ENCODE measurements around the gene THEM4.
"Not testable (repeated sequence)": the region's sequence is repeated elsewhere in the genome, so short reads cannot be mapped to it uniquely, and the experiment has no call there.

The THEM4 gene

DNA sequence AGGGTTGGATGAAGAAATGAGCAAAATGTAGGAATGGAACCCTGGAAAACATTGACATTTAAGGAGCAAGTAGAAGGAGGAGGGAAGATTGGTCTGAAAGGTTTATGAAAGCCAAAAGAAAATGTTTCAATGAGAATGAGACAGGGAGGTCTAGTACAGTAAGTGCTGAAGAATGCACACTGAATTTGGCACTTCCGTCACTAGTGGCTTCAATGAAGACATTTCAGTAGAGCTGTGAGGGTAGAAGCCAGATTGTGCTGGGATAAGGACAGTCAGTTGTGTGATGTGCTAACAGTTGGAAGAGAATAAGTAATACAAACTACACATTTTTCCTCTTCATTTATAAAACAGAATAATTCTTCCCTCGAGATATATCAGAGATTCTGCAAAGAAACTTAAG, 17.1 kb downstream of the THEM4 start:
- DNase-seq: no peak

DNA sequence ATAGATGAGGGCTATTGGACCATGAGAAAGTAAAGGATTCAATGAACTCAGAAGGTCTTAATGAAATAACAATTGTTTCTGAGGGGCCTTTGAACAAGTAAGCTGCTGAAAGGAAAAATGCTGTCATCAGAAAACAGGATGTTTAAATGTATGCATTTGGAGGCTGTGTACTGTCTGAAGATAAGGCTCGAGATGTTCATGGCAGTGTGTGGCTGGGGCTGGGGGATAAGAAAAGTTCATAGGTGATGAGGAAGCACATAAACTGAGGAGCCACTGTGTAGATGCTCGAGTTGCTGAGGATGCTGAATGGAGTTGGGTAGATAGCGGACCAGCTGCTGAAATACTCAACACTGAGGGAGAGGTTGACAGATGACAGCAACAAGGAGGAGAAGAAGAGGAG, 17.8 kb downstream of the THEM4 start:
- DNase-seq: no peak

DNA sequence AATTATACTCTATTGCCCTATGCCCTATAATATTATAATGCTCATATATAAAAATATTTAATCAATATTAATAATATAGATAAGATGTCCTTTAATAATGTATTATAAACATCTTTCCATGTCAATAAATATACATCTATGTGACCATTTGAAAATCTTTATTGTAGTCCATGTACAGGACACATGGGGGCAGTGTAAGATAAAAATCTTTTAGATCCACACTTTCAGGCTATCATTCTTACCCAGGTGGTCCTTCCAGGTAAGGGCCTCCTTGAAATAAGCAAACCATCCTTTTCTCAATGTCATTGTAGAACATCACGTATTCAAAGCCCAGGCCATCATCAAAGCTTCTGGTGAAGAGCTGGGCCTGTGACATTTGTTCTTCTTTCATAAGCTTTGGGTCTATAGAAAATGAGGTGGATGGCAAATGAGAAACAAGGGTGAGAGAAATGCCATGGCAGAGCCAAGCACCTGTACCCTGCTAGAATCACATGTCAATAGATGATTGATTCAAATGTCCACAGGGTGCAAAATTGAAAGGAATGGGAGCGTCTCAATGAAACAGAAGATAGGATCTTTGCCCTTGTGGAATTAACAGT, 20.2 kb downstream of the THEM4 start:
- no peak for DNase-seq

DNA sequence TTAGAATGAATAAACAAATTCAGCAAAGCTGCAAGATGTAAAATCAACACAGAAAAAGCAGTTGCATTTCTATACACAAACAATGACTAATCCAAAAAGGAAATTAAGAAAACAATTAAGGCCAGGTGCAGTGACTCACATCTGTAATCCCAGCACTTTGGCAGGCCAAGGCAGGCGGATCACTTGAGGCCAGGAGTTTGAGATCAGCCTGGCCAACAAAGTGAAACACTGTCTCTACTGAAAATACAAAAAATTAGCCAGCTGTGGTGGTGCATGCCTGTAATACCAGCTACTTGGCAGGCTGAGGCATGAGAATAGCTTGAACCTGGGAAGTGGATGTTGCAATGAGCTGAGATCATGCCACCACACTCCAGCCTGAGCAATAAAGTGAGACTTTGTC, 22.3 kb downstream of the THEM4 start:
- DNase-seq: no peak

DNA sequence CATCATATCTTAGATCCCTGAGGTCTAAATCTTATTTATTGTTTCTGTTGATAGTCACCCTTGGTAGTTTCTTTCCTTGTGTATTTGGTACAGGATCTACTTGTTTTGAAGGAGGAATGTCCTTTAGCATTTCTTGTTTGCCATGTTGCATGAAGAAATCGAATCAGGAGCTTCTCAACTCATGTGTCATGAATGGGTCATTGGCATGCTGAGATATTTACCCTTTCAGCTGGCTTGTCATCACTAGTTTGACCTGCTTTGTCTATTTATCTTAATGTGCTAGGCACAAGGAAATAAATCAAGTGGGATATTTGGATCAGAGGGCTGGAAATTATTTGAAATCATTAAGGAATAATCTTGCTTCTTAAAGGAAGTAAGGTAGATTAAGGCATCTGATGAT, 23.8 kb downstream of the THEM4 start:
- no peak for DNase-seq

DNA sequence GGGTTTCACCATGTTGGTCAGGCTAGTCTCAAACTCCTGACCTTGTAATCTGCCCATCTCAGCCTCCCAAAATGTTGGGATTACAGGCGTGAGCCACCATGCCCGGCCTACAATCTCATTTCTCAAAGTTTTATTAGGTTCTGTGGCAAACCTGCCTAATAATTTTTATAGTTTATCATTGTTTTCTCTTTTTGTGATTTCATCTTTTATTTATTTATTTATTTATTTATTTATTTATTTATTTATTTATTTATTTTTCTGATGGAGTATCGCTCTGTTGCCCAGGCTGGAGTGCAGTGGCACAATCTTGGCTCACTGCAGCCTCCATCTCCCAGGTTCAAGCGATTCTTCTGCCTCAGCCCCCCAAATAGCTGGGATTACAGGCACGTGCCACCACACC, 24.4 kb downstream of the THEM4 start:
- DNase-seq: not testable (repeated sequence)

DNA sequence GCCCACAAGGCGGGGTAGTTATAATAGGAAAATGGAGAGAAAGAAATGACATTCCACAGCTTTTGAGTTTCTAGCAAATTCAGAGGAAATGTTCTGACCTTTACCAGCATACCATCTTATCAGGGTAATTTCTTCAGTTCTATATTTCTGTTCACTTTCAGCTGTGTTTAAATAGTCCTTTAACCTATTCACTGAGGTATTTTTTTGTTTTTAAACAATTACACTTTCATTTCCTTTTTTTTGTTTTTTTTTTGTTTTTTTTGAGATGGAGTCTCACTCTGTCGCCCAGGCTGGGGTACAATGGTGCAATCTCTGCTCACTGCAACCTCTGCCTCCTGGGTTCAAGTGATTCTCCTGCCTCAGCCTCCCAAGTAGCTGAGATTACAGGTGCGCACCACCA, 24.9 kb downstream of the THEM4 start:
- DNase-seq: not testable (repeated sequence)

DNA sequence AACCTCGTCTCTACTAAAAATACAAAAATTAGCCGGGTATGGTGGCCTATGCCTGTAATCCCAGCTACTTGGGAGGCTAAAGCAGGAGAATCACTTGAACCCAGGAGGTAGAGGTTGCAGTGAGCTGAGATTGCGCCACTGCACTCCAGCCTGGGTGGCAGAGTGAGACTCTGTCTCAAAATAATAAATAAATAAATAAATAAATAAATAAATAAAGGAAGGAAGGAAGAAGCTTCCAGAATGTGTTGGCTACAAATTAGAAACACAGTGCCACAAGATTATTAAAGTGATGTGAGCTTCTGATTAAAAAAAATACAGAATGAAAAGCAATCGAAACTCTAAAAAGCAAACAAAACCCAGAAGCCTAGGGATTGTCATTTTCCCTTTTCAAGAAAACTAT, 25.4 kb downstream of the THEM4 start:
- not testable (repeated sequence) for DNase-seq

DNA sequence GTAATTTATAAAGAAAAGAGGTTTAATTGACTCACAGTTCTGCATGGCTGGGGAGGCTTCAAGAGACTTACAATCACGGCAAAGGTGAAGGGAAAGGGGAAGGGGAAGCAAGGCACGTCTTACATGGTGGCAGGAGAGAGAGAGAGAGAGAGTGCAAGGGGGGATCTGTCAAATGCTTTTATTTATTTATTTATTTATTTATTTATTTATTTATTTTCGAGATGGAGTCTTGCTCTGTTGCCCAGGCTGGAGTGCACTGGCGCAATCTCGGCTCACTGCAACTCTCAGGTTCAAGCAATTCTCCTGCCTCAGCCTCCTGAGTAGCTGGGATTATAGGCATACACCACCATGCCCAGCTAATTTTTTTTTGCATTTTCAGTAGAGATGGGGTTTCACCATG, 26.4 kb downstream of the THEM4 start:
- DNase-seq: not testable (repeated sequence)

DNA sequence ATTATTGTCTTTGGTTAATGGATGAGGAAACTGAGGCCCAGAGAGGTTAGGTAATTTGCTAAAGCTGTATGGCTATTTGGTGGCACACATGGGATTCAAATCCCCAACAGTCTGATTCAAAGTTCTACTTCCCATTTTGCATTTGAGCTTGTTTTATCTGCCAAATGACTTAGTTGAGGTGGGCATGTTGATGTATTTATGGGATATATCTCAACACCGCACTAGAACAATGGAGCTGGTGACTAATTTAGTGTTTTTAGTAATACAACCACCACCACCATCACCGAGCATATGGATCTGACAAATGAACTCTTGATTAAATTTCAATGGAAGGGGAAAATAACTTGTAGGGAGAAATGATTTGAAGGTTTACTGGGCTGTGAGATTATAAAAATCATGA, 26.8 kb downstream of the THEM4 start:
- no peak for DNase-seq

DNA sequence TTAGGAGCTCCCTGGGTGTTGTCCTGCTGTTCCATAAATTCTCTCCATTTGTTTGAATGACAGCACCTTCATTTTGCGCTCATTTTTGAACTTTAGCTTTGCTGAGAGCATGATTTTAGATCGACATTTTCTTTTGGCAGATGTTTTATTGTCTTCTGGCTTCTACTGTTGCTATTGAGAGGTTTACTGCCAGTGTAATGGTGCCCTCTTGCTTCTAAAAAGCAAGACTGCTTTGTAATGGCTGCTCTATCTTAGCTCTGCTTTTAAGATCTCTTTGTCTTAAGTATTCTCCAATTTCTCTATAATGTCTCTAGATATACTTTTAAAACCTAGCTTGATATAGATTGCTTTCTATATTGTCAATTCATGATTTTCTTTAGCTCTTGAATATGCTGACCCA, 27.8 kb downstream of the THEM4 start:
- DNase-seq: no peak

DNA sequence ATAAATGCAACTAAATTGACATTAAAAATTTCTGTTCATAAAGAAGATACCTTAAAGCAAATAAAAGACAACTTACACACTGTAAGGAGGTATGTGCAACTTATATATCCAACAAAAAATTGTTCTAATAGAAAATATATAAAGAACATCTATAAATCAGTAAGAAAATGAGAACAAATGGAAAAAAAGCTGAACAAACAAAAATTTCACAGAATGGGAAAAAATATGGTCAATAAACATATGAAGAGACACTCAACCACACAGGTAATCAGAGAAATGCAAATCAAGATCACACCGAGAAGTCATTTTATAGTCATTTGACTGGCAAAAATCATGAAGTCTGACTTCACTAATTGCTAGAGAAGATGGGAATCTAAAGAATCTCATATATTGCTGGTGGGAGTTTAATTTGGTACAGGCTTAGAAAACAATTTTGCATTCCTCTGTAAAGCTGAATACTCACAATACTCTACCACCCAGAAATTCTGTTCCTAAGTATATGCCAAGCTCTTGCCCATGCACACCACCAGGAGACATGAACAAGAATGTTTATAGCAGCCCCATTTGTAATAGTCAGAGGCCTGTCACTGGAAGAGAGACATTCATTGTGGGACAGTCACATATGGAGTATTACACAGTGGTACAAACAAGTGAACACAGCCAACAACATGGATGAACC, 33.8 kb downstream of the THEM4 start:
- DNase-seq: no peak

DNA sequence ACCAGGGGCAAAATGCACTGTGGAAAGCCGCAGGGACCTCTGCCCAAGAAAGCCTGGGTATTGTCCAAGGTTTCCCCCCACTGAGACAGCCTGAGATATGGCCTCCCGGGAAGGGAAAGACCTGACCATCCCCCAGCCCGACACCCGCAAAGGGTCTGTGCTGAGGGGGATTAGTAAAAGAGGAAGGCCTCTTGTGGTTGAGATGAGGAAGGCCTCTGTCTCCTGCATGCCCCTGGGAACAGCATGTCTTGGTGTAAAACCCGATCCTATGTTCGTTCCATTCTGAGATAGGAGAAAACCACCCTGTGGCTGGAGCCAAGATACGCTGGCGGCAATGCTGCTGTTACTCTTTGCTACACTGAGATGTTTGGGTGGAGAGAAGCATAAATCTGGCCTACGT, 36.5 kb downstream of the THEM4 start:
- DNase-seq: not testable (repeated sequence)

DNA sequence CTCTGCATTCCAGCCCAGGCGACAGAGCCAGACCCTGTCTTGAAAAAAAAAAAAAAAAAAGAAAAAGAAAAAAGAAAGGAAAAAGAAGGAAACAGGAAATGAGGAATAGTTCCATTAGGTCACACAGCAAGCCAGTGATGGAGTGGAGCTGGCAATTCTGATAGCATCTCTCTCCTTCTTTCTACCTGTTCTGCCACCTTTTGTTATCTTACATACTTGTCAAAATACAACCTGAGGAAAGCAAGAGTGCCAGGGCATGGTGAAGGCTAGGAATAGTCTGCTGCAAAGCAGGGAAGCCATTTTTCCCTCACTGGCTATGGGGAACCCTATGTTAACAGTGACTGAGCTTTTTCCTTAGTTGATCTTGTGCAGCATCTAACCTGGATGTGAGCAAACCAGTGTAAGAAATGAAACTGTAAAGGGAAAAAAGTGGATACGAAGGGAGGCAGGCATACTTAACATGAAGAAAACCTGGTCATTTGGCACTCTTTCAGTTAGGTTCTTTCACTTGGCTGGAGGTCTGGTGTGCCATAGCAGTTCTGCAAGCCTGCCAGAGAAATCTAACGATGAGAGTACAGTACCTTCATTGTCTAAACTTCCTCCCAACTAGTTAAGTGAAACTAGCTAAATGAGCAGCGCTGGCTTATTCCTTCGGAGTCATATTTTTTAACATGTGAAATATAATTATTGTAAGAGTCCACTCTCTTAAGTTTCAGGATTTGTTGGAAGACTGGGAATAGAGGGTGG, 37.9 kb downstream of the THEM4 start:
- DNase-seq: no peak

DNA sequence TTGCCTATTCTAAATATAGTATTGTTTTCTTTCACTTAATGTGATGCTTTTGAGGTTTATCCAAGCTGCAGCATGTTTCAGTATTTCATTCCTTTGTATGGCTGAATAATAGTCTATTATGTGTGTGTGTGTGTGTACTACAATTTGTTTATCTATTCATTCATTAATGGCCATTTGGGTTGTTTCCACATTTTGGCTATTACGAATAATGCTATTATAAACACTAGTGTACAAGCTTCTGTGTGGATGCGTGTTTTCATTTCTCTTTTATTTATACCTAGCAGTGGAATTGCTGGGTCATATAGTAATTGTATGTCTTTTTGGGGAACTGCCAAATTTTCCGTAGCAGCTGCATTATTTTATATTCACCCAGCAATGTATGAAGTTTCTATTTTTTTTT, 40.8 kb downstream of the THEM4 start:
- no peak for DNase-seq

DNA sequence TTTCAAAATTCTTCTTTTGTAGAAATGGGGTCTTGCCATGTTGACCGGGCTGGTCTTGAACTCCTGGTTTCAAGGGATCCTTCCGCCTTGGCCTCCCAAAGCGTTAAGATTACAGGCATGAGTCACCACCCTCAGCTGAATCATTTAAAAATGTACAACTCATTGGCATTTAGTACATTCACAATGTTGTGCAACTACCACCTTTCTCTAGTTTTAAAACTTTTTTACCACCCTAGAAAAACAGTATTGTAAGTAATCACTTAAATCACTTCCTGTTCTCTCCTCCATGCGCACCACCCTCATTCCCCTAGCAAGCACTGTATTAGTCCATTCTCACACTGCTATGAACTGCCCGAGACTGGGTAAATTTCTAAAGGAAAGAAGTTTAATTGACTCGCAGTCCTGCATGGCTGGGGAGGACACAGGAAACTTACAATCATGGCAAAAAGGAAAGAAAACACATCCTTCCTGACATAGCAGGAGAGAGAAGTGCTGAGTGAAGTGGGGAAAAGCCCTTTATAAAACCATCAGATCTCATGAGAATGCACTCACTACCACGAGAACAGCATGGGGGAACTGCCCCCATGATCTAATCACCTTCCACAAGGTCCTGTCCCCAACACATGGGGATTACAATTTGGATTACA, 41.4 kb downstream of the THEM4 start:
- DNase-seq: no peak

DNA sequence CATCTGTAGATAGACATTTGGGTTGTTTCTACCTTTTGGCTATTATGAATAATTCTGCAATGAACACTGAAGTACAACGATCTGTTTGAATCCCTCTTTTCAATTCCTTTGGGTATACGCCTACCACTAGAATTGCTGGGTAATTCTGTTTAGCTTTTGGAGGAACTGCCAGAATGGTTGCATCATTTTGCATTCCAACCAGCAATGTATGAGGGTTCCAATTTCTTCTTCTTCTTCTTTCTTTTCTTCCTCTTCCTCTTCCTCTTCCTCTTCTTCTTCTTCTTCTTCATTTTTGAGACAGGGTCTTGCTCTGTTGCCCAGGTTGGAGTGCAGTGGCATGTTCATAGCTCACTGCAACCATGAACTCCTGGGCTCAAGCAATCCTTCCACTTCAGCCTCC, 42.0 kb downstream of the THEM4 start:
- DNase-seq: no peak

DNA sequence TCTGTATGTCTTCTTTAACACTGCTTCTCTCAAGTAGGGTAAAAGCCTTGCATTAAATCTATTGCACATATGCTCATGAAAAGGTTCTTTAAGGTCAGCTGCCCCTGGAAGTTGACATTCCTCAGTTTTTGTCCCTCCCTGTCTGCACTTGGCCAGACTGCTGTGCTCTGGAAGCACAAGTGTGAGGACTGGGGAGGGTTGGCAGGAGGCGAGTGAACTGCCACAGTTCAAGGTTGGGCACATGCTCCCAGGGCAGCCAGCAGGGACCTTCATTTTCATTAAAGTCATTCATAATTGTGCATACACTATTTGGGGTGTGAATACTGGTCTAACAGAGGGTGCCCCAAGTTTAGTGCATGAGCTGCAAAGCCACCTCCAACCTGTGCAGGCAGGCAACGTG, 44.9 kb downstream of the THEM4 start:
- DNase-seq: no peak

DNA sequence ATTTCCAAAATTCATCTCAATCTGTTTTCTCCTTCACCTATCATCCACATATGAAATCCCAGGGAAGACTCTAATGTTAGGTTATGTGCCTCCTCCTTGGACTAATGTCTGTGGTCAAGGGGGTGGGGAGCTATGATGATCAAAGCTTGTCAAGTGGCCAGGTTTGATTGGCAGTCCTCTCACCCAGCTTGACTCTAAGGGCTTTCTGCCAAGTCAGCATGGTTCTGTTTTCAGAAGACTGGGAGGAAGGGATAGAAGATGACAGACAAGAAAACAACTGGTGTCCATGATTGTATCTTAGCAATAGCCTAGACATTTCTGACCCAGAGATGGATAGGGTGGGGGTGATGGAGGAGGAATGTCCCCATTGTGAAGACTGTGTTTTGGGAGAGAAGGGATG, 46.7 kb downstream of the THEM4 start:
- DNase-seq: no peak

DNA sequence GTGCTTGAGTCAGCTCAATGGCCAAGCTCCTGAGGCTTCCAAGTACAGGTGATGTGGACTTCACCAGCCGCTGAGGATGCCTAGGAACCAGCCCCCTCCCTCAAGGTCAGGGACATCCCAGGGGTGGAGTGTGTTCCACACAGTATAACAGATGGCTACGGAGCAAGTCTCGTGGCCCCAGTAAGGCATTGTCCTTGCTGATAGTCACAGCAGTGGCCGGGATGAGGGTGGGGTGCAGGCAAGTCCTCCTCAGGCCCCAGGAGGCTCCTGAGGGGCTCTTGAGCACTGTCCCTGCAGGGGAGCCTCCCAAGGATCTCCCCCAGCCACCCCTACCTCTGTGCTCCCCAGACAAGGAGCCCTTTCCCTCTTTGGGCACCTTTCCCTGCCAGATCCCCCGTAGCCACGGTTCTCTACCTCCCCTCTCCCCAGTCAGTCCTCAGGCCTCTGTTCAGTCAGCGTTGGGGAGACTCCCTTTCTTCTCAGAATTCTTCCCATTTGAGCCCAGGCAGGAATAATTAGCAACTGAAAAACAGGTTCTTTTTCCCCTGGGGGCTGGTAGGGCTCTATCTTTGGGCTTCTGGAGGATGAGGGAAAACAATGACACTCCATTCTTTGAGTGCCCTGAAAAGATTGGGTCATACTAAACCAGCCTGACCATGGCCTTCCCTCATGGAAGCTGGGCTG, 48.7 kb downstream of the THEM4 start:
- DNase-seq: no peak

DNA sequence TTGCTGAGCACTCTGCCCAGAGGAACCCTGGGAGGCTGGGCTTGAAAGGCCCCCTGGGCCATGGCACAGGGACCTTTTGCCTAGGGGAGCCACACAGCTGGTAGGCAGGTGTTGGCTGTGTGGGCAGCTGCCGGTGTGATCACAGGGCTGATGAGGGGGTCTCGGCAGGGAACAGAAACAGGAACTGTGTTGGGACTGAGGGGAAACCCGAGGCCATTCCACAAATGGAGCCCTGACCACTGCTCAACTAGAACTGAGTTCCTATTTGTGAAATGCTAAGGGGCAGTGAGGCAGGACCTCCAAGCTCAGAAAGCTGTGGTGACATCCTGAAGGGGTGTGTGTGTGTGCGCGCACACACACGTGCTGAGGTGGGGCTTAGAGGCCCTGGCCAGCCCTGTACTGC, 49.4 kb downstream of the THEM4 start:
- no peak for DNase-seq

DNA sequence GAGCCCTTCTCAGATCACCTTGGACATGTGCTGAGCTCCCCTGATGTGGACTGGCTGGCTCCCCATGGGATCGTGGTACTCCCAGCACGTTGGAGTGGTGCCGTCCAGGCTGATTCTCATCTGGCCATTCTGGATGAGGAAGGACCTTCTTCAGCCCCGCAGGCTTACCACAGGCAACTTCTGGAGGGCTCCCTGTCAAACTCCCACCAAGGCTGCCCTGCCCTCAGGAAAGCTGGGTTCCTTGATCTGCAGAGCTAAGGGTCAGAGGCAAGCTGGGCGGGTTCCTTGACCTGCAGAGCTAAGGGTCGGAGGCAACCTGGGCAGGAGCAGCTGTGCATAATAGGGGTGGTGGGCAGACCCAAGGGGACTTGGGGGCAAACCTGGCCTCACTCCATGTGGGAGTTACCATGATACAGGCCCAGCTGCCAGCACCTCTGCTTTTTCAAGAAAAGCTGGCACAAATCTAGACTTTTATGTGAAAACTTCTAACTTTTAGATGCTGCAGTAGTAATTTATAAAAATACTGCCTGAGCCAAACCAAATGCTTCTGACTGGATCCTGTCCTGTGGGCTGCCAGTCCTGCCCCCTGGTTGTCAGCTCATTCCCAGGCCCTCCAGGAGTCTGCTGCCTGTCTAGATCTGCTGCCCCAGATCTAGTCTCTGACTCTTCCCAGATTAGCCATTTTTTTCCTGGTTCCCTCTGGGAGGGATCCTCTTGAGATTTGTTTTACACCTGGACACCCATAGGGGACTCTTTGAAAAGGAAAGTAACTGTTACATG, 50.2 kb downstream of the THEM4 start:
- no peak for DNase-seq

Measured in NCI-H2107 (cell line).